ENCODE data around the gene TGFB2.

- TF ChIP-seq POLR2A (IDR thresholded peaks at IDR 0.05; ENCODE audit: low read length) = no peak
- no peak for TF ChIP-seq GATA1 (IDR thresholded peaks at IDR 0.05; ENCODE audit: low read depth, low read length)
Measured at GRCh38 chr1:218363141-218363540, 18.0 kb downstream of the TGFB2 start.

Data from erythroblast (primary cell).